IPS-20b (cell line): Measurements from ENCODE around the gene CES5A.
"Not testable (repeated sequence)": the region's sequence is repeated elsewhere in the genome, so short reads cannot be mapped to it uniquely, and the experiment has no call there.

ENCODE experiments used
- H3K27ac ChIP-seq: one replicate; pipeline ENCODE4 v1.5.1; 2013; ENCODE audit warnings: low read length
- H3K27me3 ChIP-seq: 2 replicates; pipeline ENCODE4 v1.6.1; 2013; ENCODE audit warnings: mild to moderate bottlenecking, low read length, inconsistent platforms; ENCODE audit not compliant: insufficient read depth
- H3K36me3 ChIP-seq: 2 replicates; pipeline ENCODE4 v1.6.1; 2013; ENCODE audit warnings: low read depth, mild to moderate bottlenecking, inconsistent platforms, low read length, moderate library complexity; ENCODE audit not compliant: insufficient read depth
- H3K4me1 ChIP-seq: 2 replicates; pipeline ENCODE4 v1.6.1; 2013; ENCODE audit warnings: mild to moderate bottlenecking, control low read depth, inconsistent platforms, low read length, moderate library complexity; ENCODE audit not compliant: insufficient read depth
- H3K4me3 ChIP-seq: 2 replicates; pipeline ENCODE4 v1.5.1; 2013; ENCODE audit warnings: mild to moderate bottlenecking, low read length, inconsistent platforms
- H3K9ac ChIP-seq: 2 replicates; pipeline ENCODE4 v1.6.1; 2013; ENCODE audit warnings: low read depth, mild to moderate bottlenecking, inconsistent platforms, low read length, moderate library complexity
- H3K9me3 ChIP-seq: 2 replicates; pipeline ENCODE4 v1.6.1; 2013; ENCODE audit warnings: mild to moderate bottlenecking, low read depth, low read length, inconsistent platforms; ENCODE audit not compliant: insufficient read depth

CES5A gene

DNA sequence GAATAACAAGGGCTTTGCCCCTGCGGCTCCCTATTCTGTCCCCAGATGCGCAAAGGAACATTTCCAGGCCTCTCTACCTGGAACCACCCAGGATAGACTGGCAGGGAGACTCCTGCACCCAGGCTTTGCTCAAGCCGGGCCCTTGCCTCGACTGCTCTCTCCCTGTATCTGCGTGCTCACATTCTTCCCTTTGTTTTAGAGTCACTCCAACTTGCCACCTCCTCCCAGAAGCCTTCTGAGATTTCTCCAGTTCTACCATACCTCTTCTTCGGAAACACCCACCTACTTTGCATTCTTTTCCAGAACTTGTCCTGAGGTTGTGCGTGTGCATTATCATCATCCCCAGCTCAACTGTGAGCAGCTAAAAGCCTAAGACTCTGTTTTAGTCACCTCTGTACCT, 3.0 kb downstream of the CES5A start:
- no peaks in the 10 kb centered on the region for H3K9me3 ChIP-seq
- no peaks in the 10 kb centered on the region for H3K36me3 ChIP-seq
- H3K9ac ChIP-seq = no peak overlapping the region
- H3K27ac ChIP-seq = no peak overlapping the region
- no peaks in the 10 kb centered on the region for H3K4me1 ChIP-seq
- H3K27me3 ChIP-seq = no peaks in the 10 kb centered on the region
- no peak overlapping the region for H3K4me3 ChIP-seq

DNA sequence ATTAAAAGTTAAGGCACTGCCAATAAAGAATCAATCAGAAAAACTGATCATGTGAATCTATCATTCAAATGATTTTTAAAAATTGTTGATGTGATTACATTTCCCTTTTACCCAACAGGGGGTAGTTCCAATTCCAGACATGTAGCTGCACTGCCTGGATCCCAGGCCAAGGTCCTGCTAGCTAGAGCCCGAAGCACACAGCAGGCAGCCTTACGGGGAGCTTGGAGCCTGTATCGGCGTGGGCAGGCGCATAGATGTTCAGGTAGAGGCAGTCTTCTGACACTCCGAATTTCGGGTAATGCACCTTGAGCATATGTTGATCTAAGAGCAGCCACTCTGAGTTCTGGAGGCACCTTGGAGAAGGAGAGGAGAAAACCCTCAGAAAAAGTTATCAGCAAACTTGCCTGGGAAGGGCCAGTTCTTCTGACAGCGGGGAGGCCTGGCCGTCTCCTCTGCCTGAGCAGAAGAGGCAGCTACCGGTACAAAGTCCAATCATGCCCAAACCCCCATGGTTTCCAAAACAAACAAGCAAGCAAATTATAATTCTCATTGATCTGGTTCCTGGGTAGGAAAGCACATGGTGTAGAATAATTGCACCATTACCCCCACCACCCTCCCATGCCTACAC, 3.6 kb downstream of the CES5A start:
- Histone ChIP-seq H3K9ac (no peak overlapping the region), H3K4me3 (no peak overlapping the region), H3K36me3 (no peaks in the 10 kb centered on the region), H3K4me1 (no peaks in the 10 kb centered on the region), H3K27me3 (no peaks in the 10 kb centered on the region), H3K27ac (no peak overlapping the region), H3K9me3 (no peaks in the 10 kb centered on the region)

DNA sequence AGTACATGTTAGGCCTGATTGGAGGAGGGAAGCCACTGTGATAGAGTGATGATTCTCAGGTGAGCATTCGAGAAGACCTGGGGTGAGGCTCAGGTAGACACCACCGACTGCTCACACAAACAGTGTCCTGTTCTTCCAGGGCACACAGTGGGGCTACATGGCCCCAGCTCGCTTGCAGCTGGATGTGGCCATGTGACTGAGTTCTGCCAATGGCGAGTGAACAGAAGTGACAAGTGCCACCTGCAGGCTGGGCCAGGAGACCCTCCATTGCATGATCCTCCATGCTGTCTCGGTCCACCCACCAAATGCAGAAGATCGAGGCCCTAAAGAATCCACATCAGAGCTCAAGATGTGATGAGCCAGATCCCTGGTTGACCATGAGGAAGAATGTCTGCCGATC, 6.2 kb downstream of the CES5A start:
- H3K27me3 ChIP-seq = no peaks in the 10 kb centered on the region
- no peak overlapping the region for H3K9ac ChIP-seq
- H3K4me3 ChIP-seq = no peak overlapping the region
- H3K27ac ChIP-seq = no peak overlapping the region
- no peaks in the 10 kb centered on the region for H3K9me3 ChIP-seq
- H3K36me3 ChIP-seq = no peaks in the 10 kb centered on the region
- H3K4me1 ChIP-seq = no peaks in the 10 kb centered on the region

DNA sequence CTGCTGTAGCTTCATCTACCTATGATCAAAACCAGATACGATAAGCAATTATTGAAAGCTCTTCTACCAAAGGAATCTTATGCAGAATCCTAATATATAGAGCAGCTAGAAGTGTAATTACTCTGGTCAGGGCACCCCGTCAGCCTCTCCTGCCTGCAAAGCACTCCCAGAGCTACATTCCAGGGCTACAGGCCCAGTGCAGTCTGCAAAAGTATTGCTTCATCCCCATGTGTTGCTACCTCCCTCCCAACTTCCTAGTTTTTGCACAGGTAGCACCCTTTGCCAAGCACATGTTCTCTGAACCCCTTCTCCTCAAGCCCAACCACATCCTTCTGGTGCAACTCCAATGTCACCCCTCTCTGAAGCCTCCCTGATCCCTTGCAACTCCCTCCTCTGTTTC, 7.0 kb downstream of the CES5A start:
- H3K9ac ChIP-seq = no peak overlapping the region
- no peaks in the 10 kb centered on the region for H3K27me3 ChIP-seq
- no peaks in the 10 kb centered on the region for H3K36me3 ChIP-seq
- H3K4me1 ChIP-seq = no peaks in the 10 kb centered on the region
- no peak overlapping the region for H3K27ac ChIP-seq
- no peak overlapping the region for H3K4me3 ChIP-seq
- no peaks in the 10 kb centered on the region for H3K9me3 ChIP-seq

DNA sequence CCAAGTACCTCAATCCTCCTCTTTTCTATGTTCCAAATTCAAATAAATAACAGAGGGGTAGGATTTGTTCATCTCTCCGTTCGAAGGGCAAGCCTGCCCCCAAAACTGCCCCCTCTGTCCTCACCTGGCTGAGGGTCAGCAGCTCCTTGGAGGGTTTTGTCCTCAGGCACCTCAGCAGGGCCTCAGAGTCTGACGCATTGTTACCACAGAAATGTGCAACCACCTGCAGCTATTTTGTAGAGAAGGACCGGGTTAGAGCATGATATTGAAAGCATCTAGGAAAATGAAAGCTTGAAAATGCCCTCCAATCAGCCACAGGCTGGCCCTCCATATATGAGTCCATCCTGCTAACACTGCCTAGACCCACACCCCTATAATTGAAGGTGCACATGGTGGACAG, 13.9 kb downstream of the CES5A start:
- Histone ChIP-seq H3K27me3 (no peaks in the 10 kb centered on the region), H3K9me3 (no peaks in the 10 kb centered on the region), H3K9ac (no peak overlapping the region), H3K27ac (no peak overlapping the region), H3K4me3 (no peak overlapping the region), H3K4me1 (no peaks in the 10 kb centered on the region), H3K36me3 (no peaks in the 10 kb centered on the region)

DNA sequence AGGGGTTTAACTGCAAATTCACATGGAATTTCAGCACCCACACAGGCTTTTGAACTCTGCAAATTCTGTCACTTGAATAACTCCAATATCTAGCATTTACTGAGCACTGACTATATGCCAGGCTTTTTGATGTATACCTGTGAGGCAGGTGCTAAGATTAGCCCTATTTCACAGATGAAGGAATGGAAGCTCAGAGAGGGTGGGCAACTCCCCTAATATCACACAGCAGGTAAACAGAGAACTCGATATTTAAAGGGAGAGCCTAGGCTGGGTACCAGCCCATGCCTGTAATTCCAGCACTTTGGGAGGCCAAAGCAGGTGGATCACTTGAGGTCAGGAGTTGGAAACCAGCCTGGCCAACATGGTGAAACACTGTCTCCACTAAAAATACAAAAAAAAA, 17.5 kb downstream of the CES5A start:
- H3K36me3 ChIP-seq, H3K9ac ChIP-seq, H3K9me3 ChIP-seq, H3K27me3 ChIP-seq, H3K4me1 ChIP-seq, H3K27ac ChIP-seq, H3K4me3 ChIP-seq: not testable (repeated sequence)

DNA sequence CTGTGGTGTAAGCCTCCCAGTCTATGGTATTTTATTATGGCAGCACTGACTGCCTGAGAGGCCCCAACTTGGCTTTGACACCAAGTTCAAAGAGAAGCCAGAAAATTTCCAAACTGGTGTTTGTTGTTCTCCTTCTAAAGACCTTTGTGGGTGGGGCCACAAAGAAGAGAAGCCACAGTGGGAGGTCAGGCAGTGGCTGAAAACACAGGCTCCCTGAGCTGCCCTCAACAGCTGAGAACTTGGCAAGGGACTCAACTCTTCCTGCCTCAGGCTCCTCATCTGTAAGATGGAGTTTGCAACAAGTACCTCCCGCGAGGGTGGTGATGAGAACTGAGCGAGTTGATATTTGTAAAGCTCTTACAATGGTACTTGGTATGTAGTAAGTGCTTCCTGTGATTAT, 18.2 kb downstream of the CES5A start:
- Histone ChIP-seq H3K4me1 (no peaks in the 10 kb centered on the region), H3K36me3 (no peaks in the 10 kb centered on the region), H3K27ac (no peak overlapping the region), H3K9me3 (no peaks in the 10 kb centered on the region), H3K9ac (no peak overlapping the region), H3K4me3 (no peak overlapping the region), H3K27me3 (no peaks in the 10 kb centered on the region)

DNA sequence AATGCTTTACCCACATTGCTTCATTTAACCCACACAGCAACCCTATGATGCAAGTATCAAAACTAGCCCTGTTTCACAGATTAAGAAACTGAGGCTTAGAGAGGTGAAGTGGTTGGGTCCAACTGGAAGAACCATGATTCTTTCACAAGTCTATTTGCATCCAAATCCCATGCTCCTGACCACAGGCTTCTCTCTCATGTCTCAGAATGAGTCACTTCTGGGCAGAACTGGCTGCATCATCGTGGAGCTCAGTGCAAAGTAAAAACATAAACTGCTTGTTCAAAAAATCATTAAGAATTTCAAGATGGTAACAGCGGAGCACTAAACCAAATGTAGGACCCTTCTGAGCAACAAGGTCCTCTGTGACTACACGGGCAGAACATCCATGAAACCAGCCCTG, 22.1 kb downstream of the CES5A start:
- Histone ChIP-seq H3K36me3 (no peaks in the 10 kb centered on the region), H3K4me3 (no peak overlapping the region), H3K27ac (no peak overlapping the region), H3K27me3 (no peaks in the 10 kb centered on the region), H3K4me1 (no peaks in the 10 kb centered on the region), H3K9ac (no peak overlapping the region), H3K9me3 (no peaks in the 10 kb centered on the region)

DNA sequence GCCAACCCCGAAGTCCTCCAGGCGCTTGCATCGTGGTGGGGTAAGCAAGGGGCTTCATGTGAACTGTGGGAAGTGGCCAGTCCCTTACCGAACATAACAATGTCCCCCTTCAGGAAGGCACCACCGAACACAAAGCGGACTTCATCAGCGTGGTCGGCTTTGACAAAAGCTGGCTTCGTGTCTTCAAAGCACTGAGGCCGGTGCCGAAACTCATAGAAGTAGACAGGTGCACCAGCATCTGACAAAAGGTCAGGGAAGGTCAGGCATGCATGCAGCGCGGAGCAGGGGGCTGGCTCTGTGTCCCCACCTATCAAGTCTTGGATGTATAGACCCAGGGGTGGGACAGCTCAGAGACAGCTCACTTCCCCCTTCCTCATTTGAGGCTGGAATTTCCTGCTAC, 25.6 kb downstream of the CES5A start:
- Histone ChIP-seq H3K36me3 (no peaks in the 10 kb centered on the region), H3K9ac (no peak overlapping the region), H3K4me3 (no peak overlapping the region), H3K9me3 (no peaks in the 10 kb centered on the region), H3K4me1 (no peaks in the 10 kb centered on the region), H3K27ac (no peak overlapping the region), H3K27me3 (no peaks in the 10 kb centered on the region)

DNA sequence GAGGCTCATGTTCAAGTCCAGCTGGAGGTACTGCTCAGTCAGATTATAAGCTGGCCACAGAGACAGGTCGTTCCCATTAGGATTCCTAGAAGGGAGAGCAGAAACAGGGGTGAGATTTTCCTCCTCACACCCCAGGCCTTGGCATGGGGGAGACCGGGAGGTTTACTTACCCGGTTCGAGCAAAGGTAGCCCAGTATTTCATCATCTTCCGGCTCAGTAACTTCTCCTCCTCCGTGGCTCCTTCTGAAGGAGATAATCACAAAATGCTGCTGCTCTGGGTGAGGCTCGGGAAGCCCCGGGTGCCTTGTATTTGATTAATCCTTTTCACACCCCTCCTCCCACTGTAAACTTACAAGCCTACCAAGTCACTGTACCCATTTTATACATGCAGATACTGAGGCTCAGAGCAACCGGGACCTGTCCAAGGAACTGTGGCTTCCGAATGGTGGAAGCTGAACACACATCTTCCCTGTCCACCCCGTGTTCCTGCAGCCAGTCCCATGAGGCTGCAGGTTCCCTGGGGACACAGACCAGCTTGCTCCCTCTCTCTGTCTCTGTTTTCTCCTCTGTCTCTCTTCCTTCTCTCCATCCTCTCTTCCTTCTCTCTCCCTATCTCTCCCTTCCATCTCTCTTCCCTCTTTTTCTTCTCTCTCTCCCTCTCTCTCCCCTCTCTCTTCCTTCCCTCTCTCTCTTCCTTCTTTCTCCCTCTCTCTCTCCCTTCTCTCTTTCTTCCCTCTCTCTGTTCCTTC, 28.4 kb downstream of the CES5A start:
- Histone ChIP-seq H3K9ac (no peak overlapping the region), H3K4me3 (no peak overlapping the region), H3K9me3 (no peaks in the 10 kb centered on the region), H3K27ac (no peak overlapping the region), H3K36me3 (no peaks in the 10 kb centered on the region), H3K27me3 (no peaks in the 10 kb centered on the region), H3K4me1 (peaks cover 3% of the 10 kb centered on the region; the same call in 1 of the 2 replicates)

DNA sequence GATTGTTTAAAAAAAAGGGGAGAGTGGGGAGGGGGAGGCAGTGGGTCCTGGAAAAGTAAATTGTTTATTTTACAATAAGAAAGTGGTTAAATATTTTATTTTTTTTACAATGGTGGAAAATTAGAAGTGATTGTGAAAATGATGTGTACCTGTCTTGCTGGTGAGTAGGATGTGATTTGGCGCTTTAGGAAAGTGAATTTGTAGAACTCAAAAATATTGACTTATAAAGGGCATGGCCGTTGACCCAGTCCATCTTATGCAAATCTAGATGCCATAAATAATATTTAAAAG, 32.1 kb downstream of the CES5A start:
- Histone ChIP-seq H3K36me3 (no peaks in the 10 kb centered on the region), H3K4me1 (peaks cover 3% of the 10 kb centered on the region; the same call in 1 of the 2 replicates), H3K27ac (no peak overlapping the region), H3K9ac (no peak overlapping the region), H3K27me3 (no peaks in the 10 kb centered on the region), H3K4me3 (no peak overlapping the region), H3K9me3 (no peaks in the 10 kb centered on the region)

DNA sequence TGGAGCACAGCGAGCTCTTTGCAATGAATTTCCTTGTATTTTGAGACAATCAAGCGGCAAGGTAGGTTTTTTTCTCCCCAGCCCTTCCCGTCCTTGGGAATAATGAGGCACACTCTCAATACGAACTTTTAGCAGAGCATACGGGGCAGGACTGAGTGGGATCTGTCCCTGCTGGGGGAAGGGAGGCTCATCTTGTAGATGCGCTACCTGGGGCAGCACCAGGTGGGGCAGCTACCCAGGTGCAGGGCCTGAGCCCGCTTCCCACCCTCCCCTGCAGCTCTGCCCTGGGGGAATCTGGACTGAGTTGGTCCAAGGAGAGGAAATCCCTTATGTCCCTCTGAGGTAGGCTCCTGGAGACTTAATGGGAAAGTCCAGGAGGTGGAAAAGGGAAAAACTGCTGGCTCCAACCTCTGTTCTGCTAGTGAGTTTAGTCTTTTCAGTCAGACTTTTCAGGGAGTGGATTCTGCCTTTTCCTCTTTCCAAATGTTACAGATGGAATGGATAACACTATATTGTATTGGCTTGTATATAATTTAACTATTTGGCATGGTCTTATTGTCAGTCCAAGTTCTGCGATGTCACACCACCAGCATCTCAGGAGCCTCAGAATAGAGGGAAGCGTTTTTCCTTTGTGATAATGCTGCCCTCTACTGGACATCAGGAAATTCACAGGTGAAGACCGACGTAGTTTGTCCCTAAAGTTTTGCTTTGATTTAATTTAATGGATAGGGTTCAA, 32.6 kb downstream of the CES5A start:
- H3K9me3 ChIP-seq = no peaks in the 10 kb centered on the region
- no peaks in the 10 kb centered on the region for H3K27me3 ChIP-seq
- H3K9ac ChIP-seq = no peak overlapping the region
- H3K4me1 ChIP-seq = peaks cover 3% of the 10 kb centered on the region; the same call in 1 of the 2 replicates
- no peak overlapping the region for H3K4me3 ChIP-seq
- H3K36me3 ChIP-seq = no peaks in the 10 kb centered on the region
- no peak overlapping the region for H3K27ac ChIP-seq
